GM12872 (cell line): ENCODE measurements around the gene ARHGEF16.

Experiments used
- CTCF ChIP-seq: IDR thresholded peaks from 3 replicates; pipeline ENCODE4 v1.5.1; 2011; ENCODE audit warnings: low read depth, mild to moderate bottlenecking, low read length, moderate library complexity; ENCODE audit not compliant: insufficient read depth

ARHGEF16 gene

GRCh38 chr1:3467096-3468036 lies 12.9 kb downstream of the ARHGEF16 start:
- no peak for TF ChIP-seq CTCF

- TF ChIP-seq CTCF, result no peak
Observed at GRCh38 chr1:3468236-3469103, 14.0 kb downstream of the ARHGEF16 start.

GRCh38 chr1:3469104-3469848 lies 14.8 kb downstream of the ARHGEF16 start:
- TF ChIP-seq CTCF, result no peak

- TF ChIP-seq CTCF, result no peak
Observed at GRCh38 chr1:3469849-3470649, 15.6 kb downstream of the ARHGEF16 start.

GRCh38 chr1:3470650-3471355 lies 16.3 kb downstream of the ARHGEF16 start:
- TF ChIP-seq CTCF, result no peak

GRCh38 chr1:3471356-3472087 lies 17.1 kb downstream of the ARHGEF16 start:
- TF ChIP-seq CTCF, result no peak
